SK-N-SH (cell line): Measurements from ENCODE around the gene RIMS1. TPM values are rescaled to one million over a fixed set of nuclear protein-coding genes. Genes with fewer than 3 reads are reported as not detected.

ENCODE experiments used
- CTCF ChIA-PET: fragments of 300-600, 350-600 bp; formaldehyde crosslinking; extraction: SDS; loops from one replicate; lab custom pipeline; 2021; lab: Yijun Ruan, JAX
- POLR2A ChIA-PET: fragments of 350-600 bp; sonication (Branson Sonifier 250); formaldehyde crosslinking; extraction: SDS; loops from one replicate; lab custom pipeline; 2020; ENCODE audit warnings: antibody characterized with exemption, inconsistent platforms; lab: Yijun Ruan, JAX
- DNase-seq: peaks from one replicate; pipeline ENCODE4 v3.0.0; 2012
- H2AFZ ChIP-seq: fragments of 200-600 bp; sonication (generic); 2 replicates; pipeline ENCODE4 v1.8.1; 2016; ENCODE audit warnings: antibody characterized with exemption, mild to moderate bottlenecking, low read depth
- H3F3A ChIP-seq: fragments of 200-600 bp; sonication (generic); replicated peaks from 2 replicates; pipeline ENCODE3; 2016; ENCODE audit warnings: antibody characterized with exemption, mild to moderate bottlenecking; ENCODE audit not compliant: insufficient read depth
- H3K27ac ChIP-seq, 2 experiments: fragments of 200-500 bp in 1 of 2; fragments of 200-600 bp in 1 of 2; sonication (Bioruptor generic) in 1 of 2; sonication (generic), shearing (Covaris generic) in 1 of 2; 2 replicates each; pipeline versions ENCODE4 v1.5.1 to v1.6.1; 2014 to 2016; ENCODE audit warnings: low read depth in 2 of 2, inconsistent platforms in 1 of 2, low read length in 1 of 2, mild to moderate bottlenecking in 1 of 2, mixed read lengths in 1 of 2
- H3K27me3 ChIP-seq: fragments of 200-600 bp; sonication (generic), shearing (Covaris generic); 2 replicates; pipeline ENCODE4 v1.6.1; 2016; ENCODE audit warnings: mixed run types; ENCODE audit not compliant: insufficient read depth
- H3K36me3 ChIP-seq, 2 experiments: fragments of 200-500 bp in 1 of 2; fragments of 200-600 bp in 1 of 2; sonication (Bioruptor generic) in 1 of 2; sonication (generic) in 1 of 2; replicated peaks in 1 of 2; 2 replicates each; pipeline versions ENCODE3 to v1.5.1; 2014 to 2016; ENCODE audit warnings: low read length in 1 of 2, mild to moderate bottlenecking in 1 of 2; ENCODE audit not compliant: insufficient read depth in 2 of 2, control insufficient read depth in 1 of 2
- H3K4me1 ChIP-seq, 2 experiments: fragments of 200-500 bp in 1 of 2; fragments of 200-600 bp in 1 of 2; sonication (Bioruptor generic) in 1 of 2; sonication (generic), shearing (Covaris generic) in 1 of 2; 2 replicates each; pipeline versions ENCODE4 v1.5.1 to v1.6.1; 2014 to 2016; ENCODE audit warnings: low read depth in 1 of 2, low read length in 1 of 2, mixed run types in 1 of 2; ENCODE audit not compliant: insufficient read depth in 2 of 2, control insufficient read depth in 1 of 2
- H3K4me2 ChIP-seq: fragments of 200-600 bp; sonication (generic), shearing (Covaris generic); 2 replicates; pipeline ENCODE4 v1.6.1; 2017; ENCODE audit warnings: mixed run types
- H3K4me3 ChIP-seq, 2 experiments: fragments of 200-500 bp in 1 of 2; fragments of 200-600 bp in 1 of 2; sonication (Bioruptor generic) in 1 of 2; sonication (generic), shearing (Covaris generic) in 1 of 2; 2 replicates each; pipeline versions ENCODE4 v1.5.1 to v1.8.1; 2014 to 2016; ENCODE audit warnings: low read depth in 2 of 2, inconsistent platforms in 1 of 2, low read length in 1 of 2, mild to moderate bottlenecking in 1 of 2, mixed read lengths in 1 of 2, moderate library complexity in 1 of 2
- H3K79me2 ChIP-seq: fragments of 200-600 bp; sonication (generic); 2 replicates; pipeline ENCODE4 v1.8.1; 2017; ENCODE audit warnings: mild to moderate bottlenecking; ENCODE audit not compliant: insufficient read depth
- H3K9ac ChIP-seq: fragments of 200-600 bp; sonication (generic); 2 replicates; pipeline ENCODE4 v1.6.1; 2017; ENCODE audit warnings: mixed run types
- H3K9me2 ChIP-seq: fragments of 200-600 bp; sonication (generic); 2 replicates; pipeline ENCODE4 v1.6.1; 2017; ENCODE audit warnings: mixed run types
- H3K9me3 ChIP-seq: fragments of 200-600 bp; sonication (generic); 2 replicates; pipeline ENCODE4 v1.6.1; 2017; ENCODE audit warnings: mixed run types, mild to moderate bottlenecking, moderate library complexity
- H4K20me1 ChIP-seq: fragments of 200-600 bp; sonication (generic); 2 replicates; pipeline ENCODE4 v1.6.1; 2017; ENCODE audit warnings: mild to moderate bottlenecking, mixed run types; ENCODE audit not compliant: insufficient read depth
- CTCF ChIP-seq: fragments of 200-600 bp; sonication (generic); IDR thresholded peaks from 2 replicates; pipeline ENCODE4 v1.6.1; 2017; ENCODE audit warnings: antibody characterized with exemption, mild to moderate bottlenecking, moderate library complexity
- GATA2 ChIP-seq: sonication (generic); formaldehyde crosslinking; IDR thresholded peaks from 2 replicates; pipeline ENCODE4 v1.5.0; 2020; ENCODE audit warnings: mild to moderate bottlenecking, missing genetic modification reagents
- JUND ChIP-seq: IDR thresholded peaks from 2 replicates; pipeline ENCODE4 v1.4.0; 2012
- MEF2A ChIP-seq: IDR thresholded peaks from 2 replicates; pipeline ENCODE4 v1.4.0; 2012; ENCODE audit warnings: low read depth, borderline replicate concordance
- MXI1 ChIP-seq: IDR thresholded peaks from 2 replicates; pipeline ENCODE4 v1.6.1; 2012; ENCODE audit warnings: mild to moderate bottlenecking, low read depth, low read length, improper control_type of control experiment
- POLR2AphosphoS5 ChIP-seq: IDR thresholded peaks from 2 replicates; pipeline ENCODE4 v1.6.1; 2012; ENCODE audit warnings: low read depth, low read length
- RAD21 ChIP-seq: IDR thresholded peaks from 2 replicates; pipeline ENCODE4 v1.6.1; 2012; ENCODE audit warnings: mild to moderate bottlenecking, low read length
- SMC3 ChIP-seq: IDR thresholded peaks from 2 replicates; pipeline ENCODE4 v1.6.1; 2012; ENCODE audit warnings: low read depth, low read length, improper control_type of control experiment
- ZBTB33 ChIP-seq: IDR thresholded peaks from 2 replicates; pipeline ENCODE4 v1.4.0; 2012; ENCODE audit warnings: low read depth, borderline replicate concordance
- WGBS: methylation state at CpG from one replicate; pipeline ENCODE4 v1.1.6; 2017; ENCODE audit warnings: low lambda C conversion rate; 5-methylcytosine and 5-hydroxymethylcytosine counted together
- polyA plus RNA-seq, 3 experiments: library from polyadenylated mRNA; depleted of rRNA; stranded (reverse); fragments of >200 nt; gene quantifications; 2 replicates each; pipeline ENCODE4 v1.2.3, GENCODE V29; 2012
- TF ChIP-seq, protein P1 (sequence below): IDR thresholded peaks from 2 replicates; pipeline ENCODE4; 2012
- TF ChIP-seq, protein P2 (sequence below): fragments of 150-350 bp; IDR thresholded peaks from 2 replicates; pipeline ENCODE4 v1.6.1; 2017; ENCODE audit warnings: antibody characterized with exemption, low read length, low read depth, borderline replicate concordance

The RIMS1 gene
- polyA plus RNA-seq, 1 of the 3 experiments (the other 2 are of a cell fraction): 0.20 TPM

- H3K4me2 ChIP-seq: no peak overlapping the region
- TF ChIP-seq SMC3 (no peak), GATA2 (no peak), MEF2A (no peak), POLR2AphosphoS5 (no peak)
- TF ChIP-seq, protein P1, sequence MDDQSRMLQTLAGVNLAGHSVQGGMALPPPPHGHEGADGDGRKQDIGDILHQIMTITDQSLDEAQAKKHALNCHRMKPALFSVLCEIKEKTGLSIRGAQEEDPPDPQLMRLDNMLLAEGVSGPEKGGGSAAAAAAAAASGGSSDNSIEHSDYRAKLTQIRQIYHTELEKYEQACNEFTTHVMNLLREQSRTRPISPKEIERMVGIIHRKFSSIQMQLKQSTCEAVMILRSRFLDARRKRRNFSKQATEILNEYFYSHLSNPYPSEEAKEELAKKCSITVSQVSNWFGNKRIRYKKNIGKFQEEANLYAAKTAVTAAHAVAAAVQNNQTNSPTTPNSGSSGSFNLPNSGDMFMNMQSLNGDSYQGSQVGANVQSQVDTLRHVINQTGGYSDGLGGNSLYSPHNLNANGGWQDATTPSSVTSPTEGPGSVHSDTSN: no peak
- TF ChIP-seq, protein P2, sequence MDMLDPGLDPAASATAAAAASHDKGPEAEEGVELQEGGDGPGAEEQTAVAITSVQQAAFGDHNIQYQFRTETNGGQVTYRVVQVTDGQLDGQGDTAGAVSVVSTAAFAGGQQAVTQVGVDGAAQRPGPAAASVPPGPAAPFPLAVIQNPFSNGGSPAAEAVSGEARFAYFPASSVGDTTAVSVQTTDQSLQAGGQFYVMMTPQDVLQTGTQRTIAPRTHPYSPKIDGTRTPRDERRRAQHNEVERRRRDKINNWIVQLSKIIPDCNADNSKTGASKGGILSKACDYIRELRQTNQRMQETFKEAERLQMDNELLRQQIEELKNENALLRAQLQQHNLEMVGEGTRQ: no peak
- no peaks in the 10 kb centered on the region for H3K9me3 ChIP-seq
- 0 out of 2 replicates have a peak, but pooled peaks cover 3% of the 10 kb centered on the region for H3K9me2 ChIP-seq
- no peak for DNase-seq
- ChIA-PET CTCF (interaction anchor here (0.5 kb wide), 1 partner anchor 184 kb away, joined by 3 read pairs; no protein-coding TSS in a partner anchor), POLR2A (no interaction called here)
- no peak overlapping the region for H2AFZ ChIP-seq
- no peaks in the 10 kb centered on the region for H4K20me1 ChIP-seq
- H3K27me3 ChIP-seq: no peaks in the 10 kb centered on the region
- H3K79me2 ChIP-seq: no peaks in the 10 kb centered on the region
- no peaks in the 10 kb centered on the region for H3F3A ChIP-seq
- H3K4me3 ChIP-seq: no peak overlapping the region
- H3K9ac ChIP-seq: no peak overlapping the region
- no peaks in the 10 kb centered on the region for H3K36me3 ChIP-seq
- H3K4me1 ChIP-seq: no peaks in the 10 kb centered on the region
- no peak overlapping the region for H3K27ac ChIP-seq
These were observed 153.8 kb downstream of the RIMS1 start for GRCh38 chr6:72040111-72040510.

- 59% methylated on average over 2 of the region's 2 CpGs for WGBS
- Histone ChIP-seq H3K36me3 (no peaks in the 10 kb centered on the region), H3K9me2 (0 out of 2 replicates have a peak, but pooled peaks cover 3% of the 10 kb centered on the region), H3K9me3 (no peaks in the 10 kb centered on the region), H3F3A (no peaks in the 10 kb centered on the region), H3K27ac (no peak overlapping the region), H3K4me1 (no peaks in the 10 kb centered on the region), H3K79me2 (no peaks in the 10 kb centered on the region), H3K4me3 (no peak overlapping the region), H3K9ac (no peak overlapping the region), H3K27me3 (no peaks in the 10 kb centered on the region), H3K4me2 (no peak overlapping the region), H2AFZ (no peak overlapping the region), H4K20me1 (no peaks in the 10 kb centered on the region)
- ChIA-PET POLR2A (no interaction called here), CTCF (interaction anchor here (1.1 kb wide), 2 partner anchors 161 to 507 kb away, joined by 4 read pairs; no protein-coding TSS in a partner anchor)
- DNase-seq: no peak
- no peak for TF ChIP-seq JUND
- peak; percentile 45; the same call in 1 of the 2 replicates for TF ChIP-seq RAD21
- no peak for TF ChIP-seq MXI1
- peak; percentile 23; the same call in 1 of the 2 replicates for TF ChIP-seq CTCF
- TF ChIP-seq ZBTB33: no peak
These were observed 155.7 kb downstream of the RIMS1 start for GRCh38 chr6:72042088-72042487.
